Activated CD4-positive, CD25-positive, alpha-beta regulatory T cell treated with anti-CD3 and anti-CD28 coated beads, Interleukin-2, amount 50 U/mL, for 72 hours (primary cell): ENCODE results near the gene HIVEP3.

Experiments
- DNase-seq: peaks from one replicate; pipeline ENCODE4 v3.0.0; 2021

HIVEP3 gene

GRCh38 chr1:41640756-41641474, 277.8 kb downstream of the HIVEP3 start:
- no peak for DNase-seq

GRCh38 chr1:41640141-41640751, 278.5 kb downstream of the HIVEP3 start:
- no peak for DNase-seq

GRCh38 chr1:41639332-41639936, 279.3 kb downstream of the HIVEP3 start:
- no peak for DNase-seq

- no peak for DNase-seq
Observed at GRCh38 chr1:41638086-41639024, 280.4 kb downstream of the HIVEP3 start.

GRCh38 chr1:41637367-41637766, 281.4 kb downstream of the HIVEP3 start:
- no peak for DNase-seq

- DNase-seq, result no peak
Observed at GRCh38 chr1:41633764-41634163, 285.0 kb downstream of the HIVEP3 start.

GRCh38 chr1:41632781-41633575, 285.7 kb downstream of the HIVEP3 start:
- DNase-seq, result no peak

GRCh38 chr1:41631971-41632370, 286.8 kb downstream of the HIVEP3 start:
- DNase-seq, result no peak

- DNase-seq, result no peak
Observed at GRCh38 chr1:41631154-41631553, 287.6 kb downstream of the HIVEP3 start.

- DNase-seq, result no peak
Observed at GRCh38 chr1:41629571-41629970, 289.2 kb downstream of the HIVEP3 start.

- DNase-seq, result no peak
Observed at GRCh38 chr1:41629141-41629540, 289.6 kb downstream of the HIVEP3 start.

GRCh38 chr1:41627491-41628280, 291.0 kb downstream of the HIVEP3 start:
- DNase-seq, result no peak

- no peak for DNase-seq
Observed at GRCh38 chr1:41626616-41627375, 291.9 kb downstream of the HIVEP3 start.

GRCh38 chr1:41626146-41626545, 292.6 kb downstream of the HIVEP3 start:
- no peak for DNase-seq

GRCh38 chr1:41623736-41624135, 295.0 kb downstream of the HIVEP3 start:
- DNase-seq, result no peak

- DNase-seq, result no peak
Observed at GRCh38 chr1:41622859-41623732, 295.6 kb downstream of the HIVEP3 start.

- no peak for DNase-seq
Observed at GRCh38 chr1:41622402-41622801, 296.3 kb downstream of the HIVEP3 start.

- DNase-seq, result no peak
Observed at GRCh38 chr1:41621791-41622190, 296.9 kb downstream of the HIVEP3 start.

GRCh38 chr1:41621256-41621655, 297.5 kb downstream of the HIVEP3 start:
- DNase-seq, result no peak
